H9 (cell line): ENCODE measurements around the gene VAMP8. TPM values are rescaled to one million over a fixed set of nuclear protein-coding genes. Genes with fewer than 3 reads are reported as not detected.

ENCODE experiments used
- DNase-seq: peaks from one replicate; pipeline ENCODE4 v3.0.0-alpha.2; 2017
- H2AFZ ChIP-seq: one replicate; pipeline ENCODE4 v1.6.1; 2013; ENCODE audit warnings: mild to moderate bottlenecking, low read length, control low read depth, moderate library complexity
- H2AK5ac ChIP-seq: 2 replicates; pipeline ENCODE4 v1.6.1; 2013; ENCODE audit warnings: low read length, control low read depth, mixed read lengths; ENCODE audit not compliant: insufficient read length
- H2BK120ac ChIP-seq: one replicate; pipeline ENCODE4 v1.6.1; 2013; ENCODE audit warnings: low read depth, mild to moderate bottlenecking, low read length, control low read depth, inconsistent platforms; ENCODE audit not compliant: poor library complexity, severe bottlenecking
- H2BK12ac ChIP-seq: 2 replicates; pipeline ENCODE4 v1.6.1; 2013; ENCODE audit warnings: low read length, control low read depth, mixed read lengths, low read depth; ENCODE audit not compliant: insufficient read length
- H2BK15ac ChIP-seq: 2 replicates; pipeline ENCODE4 v1.6.1; 2013; ENCODE audit warnings: low read depth, low read length, control low read depth
- H2BK20ac ChIP-seq: one replicate; pipeline ENCODE4 v1.6.1; 2013; ENCODE audit warnings: low read depth, mild to moderate bottlenecking, low read length, control low read depth, inconsistent platforms; ENCODE audit not compliant: poor library complexity, severe bottlenecking
- H2BK5ac ChIP-seq: 2 replicates; pipeline ENCODE4 v1.6.1; 2013; ENCODE audit warnings: low read length, control low read depth, mixed read lengths; ENCODE audit not compliant: insufficient read length
- H3K14ac ChIP-seq: 2 replicates; pipeline ENCODE4 v1.6.1; 2013; ENCODE audit warnings: low read length, control low read depth; ENCODE audit not compliant: insufficient read depth
- H3K18ac ChIP-seq: 2 replicates; pipeline ENCODE4 v1.6.1; 2013; ENCODE audit warnings: low read depth, mild to moderate bottlenecking, mixed read lengths, low read length, control low read depth; ENCODE audit not compliant: insufficient read length
- H3K23ac ChIP-seq: 2 replicates; pipeline ENCODE4 v1.6.1; 2013; ENCODE audit warnings: low read length, control low read depth, mixed read lengths, low read depth; ENCODE audit not compliant: insufficient read length
- H3K23me2 ChIP-seq: 2 replicates; pipeline ENCODE4 v1.6.1; 2013; ENCODE audit warnings: low read depth, mild to moderate bottlenecking, mixed read lengths, low read length, control low read depth; ENCODE audit not compliant: insufficient read length, poor library complexity, severe bottlenecking
- H3K27ac ChIP-seq: 2 replicates; pipeline ENCODE4 v1.5.1; 2013; ENCODE audit warnings: low read length, control low read depth, mixed read lengths, low read depth; ENCODE audit not compliant: insufficient read length
- H3K27me3 ChIP-seq: 2 replicates; pipeline ENCODE4 v1.6.1; 2013; ENCODE audit warnings: low read length, control low read depth, inconsistent platforms; ENCODE audit not compliant: insufficient read depth
- H3K4ac ChIP-seq: 2 replicates; pipeline ENCODE4 v1.6.1; 2013; ENCODE audit warnings: low read depth, mild to moderate bottlenecking, control low read depth, inconsistent platforms, low read length, moderate library complexity
- H3K4me1 ChIP-seq: 2 replicates; pipeline ENCODE4 v1.6.1; 2013; ENCODE audit warnings: low read length, control low read depth, inconsistent platforms; ENCODE audit not compliant: insufficient read depth
- H3K4me2 ChIP-seq: 2 replicates; pipeline ENCODE4 v1.6.1; 2013; ENCODE audit warnings: low read length, control low read depth, mixed read lengths; ENCODE audit not compliant: insufficient read length, insufficient read depth
- H3K56ac ChIP-seq: 2 replicates; pipeline ENCODE4 v1.6.1; 2013; ENCODE audit warnings: low read depth, mild to moderate bottlenecking, mixed read lengths, low read length, control low read depth; ENCODE audit not compliant: insufficient read length
- H3K79me1 ChIP-seq: 2 replicates; pipeline ENCODE4 v1.6.1; 2013; ENCODE audit warnings: low read depth, mild to moderate bottlenecking, moderate library complexity, low read length, control low read depth, inconsistent platforms; ENCODE audit not compliant: insufficient read depth, poor library complexity, severe bottlenecking
- H3K79me2 ChIP-seq: 2 replicates; pipeline ENCODE4 v1.6.1; 2013; ENCODE audit warnings: low read length, control low read depth, inconsistent platforms; ENCODE audit not compliant: insufficient read depth
- H3K9ac ChIP-seq: 2 replicates; pipeline ENCODE4 v1.6.1; 2013; ENCODE audit warnings: low read length, control low read depth, mixed read lengths; ENCODE audit not compliant: insufficient read length; ENCODE audit errors: extremely low read depth
- H3K9me3 ChIP-seq: one replicate; pipeline ENCODE4 v1.6.1; 2013; ENCODE audit warnings: low read depth, low read length, inconsistent platforms; ENCODE audit not compliant: control insufficient read depth
- H3T11ph ChIP-seq: one replicate; pipeline ENCODE4 v1.6.1; 2013; ENCODE audit warnings: mild to moderate bottlenecking, low read length, control low read depth, inconsistent platforms
- H4K20me1 ChIP-seq: one replicate; pipeline ENCODE4 v1.6.1; 2013; ENCODE audit not compliant: control insufficient read depth, insufficient read length, insufficient read depth
- H4K5ac ChIP-seq: 2 replicates; pipeline ENCODE4 v1.6.1; 2013; ENCODE audit warnings: low read depth, mild to moderate bottlenecking, mixed read lengths, low read length, control low read depth; ENCODE audit not compliant: insufficient read length
- H4K8ac ChIP-seq: replicated peaks from 2 replicates; pipeline ENCODE4 v1.6.1; 2013; ENCODE audit warnings: low read length, control low read depth, mixed read lengths, low read depth; ENCODE audit not compliant: insufficient read length
- H4K91ac ChIP-seq: 2 replicates; pipeline ENCODE4 v1.6.1; 2013; ENCODE audit warnings: low read depth, mild to moderate bottlenecking, moderate library complexity, mixed read lengths, low read length, control low read depth; ENCODE audit not compliant: insufficient read length
- H3K27ac Mint-ChIP-seq, 3 experiments: 2 replicates in 2 of 3; 3 replicates in 1 of 3; pipeline ENCODE4 v1.8.0; 2020 to 2021; ENCODE audit warnings: mixed read lengths in 3 of 3, mild to moderate bottlenecking in 1 of 3, moderate library complexity in 1 of 3
- H3K27me3 Mint-ChIP-seq: 2 replicates; pipeline ENCODE4 v1.8.0; 2021; ENCODE audit warnings: low read depth, mild to moderate bottlenecking, moderate library complexity, mixed read lengths
- H3K36me3 Mint-ChIP-seq, 3 experiments: 2 replicates in 2 of 3; 3 replicates in 1 of 3; pipeline ENCODE4 v1.8.0; 2020 to 2021; ENCODE audit warnings: low read depth in 3 of 3, mixed read lengths in 3 of 3; ENCODE audit not compliant: insufficient read depth in 1 of 3
- H3K4me1 Mint-ChIP-seq, 2 experiments: 2 replicates each; pipeline ENCODE4 v1.8.0; 2020; ENCODE audit warnings: mixed read lengths in 2 of 2
- H3K4me3 Mint-ChIP-seq, 2 experiments: 2 replicates in 1 of 2; 3 replicates in 1 of 2; pipeline ENCODE4 v1.8.0; 2020 to 2021; ENCODE audit warnings: mild to moderate bottlenecking in 2 of 2, mixed read lengths in 2 of 2, moderate library complexity in 1 of 2
- H3K9me3 Mint-ChIP-seq, 2 experiments: 2 replicates in 1 of 2; 3 replicates in 1 of 2; pipeline ENCODE4 v1.8.0; 2020; ENCODE audit warnings: mild to moderate bottlenecking in 2 of 2, mixed read lengths in 2 of 2, moderate library complexity in 1 of 2
- WGBS: extraction: QIAGEN DNeasy Blood & Tissue Kit; methylation state at CpG from one replicate; pipeline ENCODE4 v1.1.7; 2013; ENCODE audit warnings: missing lambda C conversion rate, low lambda C conversion rate, mixed read lengths; ENCODE audit not compliant: insufficient read length; ENCODE audit errors: extremely low coverage; 5-methylcytosine and 5-hydroxymethylcytosine counted together
- total RNA-seq: library from RNA; stranded (reverse); gene quantifications from 2 replicates; pipeline ENCODE4 v1.2.1, GENCODE V29; 2021
- TF ChIP-seq, protein P1 (sequence below): fragments of 200-600 bp; sonication (generic); conservative IDR thresholded peaks from 3 replicates; pipeline ENCODE4 v1.8.0; 2021; ENCODE audit warnings: antibody characterized with exemption, mild to moderate bottlenecking

Gene VAMP8
- total RNA-seq, 1 experiment from 2014 or later, result 33.4 TPM

DNA sequence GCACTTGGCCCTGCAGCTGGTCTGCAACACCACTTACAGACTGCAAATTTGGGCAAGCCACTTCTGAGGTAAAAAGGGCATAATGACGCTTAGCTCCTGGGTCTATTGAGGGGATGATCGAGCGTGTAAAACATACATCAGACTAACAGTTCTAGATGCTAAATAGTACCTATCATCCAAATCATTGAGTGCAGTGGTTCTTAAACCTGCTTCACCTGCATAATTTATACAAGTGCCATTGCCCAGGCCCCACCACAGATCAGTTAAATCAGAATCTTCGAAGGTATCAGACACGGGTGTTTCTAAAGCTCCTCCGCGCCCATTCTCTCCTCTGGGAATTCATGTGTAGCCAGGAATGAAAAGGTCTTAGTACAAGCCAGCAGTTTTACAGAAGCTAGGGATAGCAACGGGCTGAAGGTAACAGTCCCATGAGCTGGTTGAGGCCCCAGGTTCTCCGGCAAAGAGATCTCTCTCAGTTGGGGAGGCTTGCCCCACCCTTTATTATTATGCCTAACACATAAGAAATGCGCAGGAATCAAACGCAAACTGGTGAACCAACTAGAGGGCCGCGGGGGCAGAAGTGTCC is 17.4 kb downstream of the VAMP8 start:
- WGBS, result no CpG with 5 or more reads among the region's 13 CpGs
- Histone ChIP-seq H4K8ac (no peak overlapping the region), H2AFZ (no peak overlapping the region), H3K18ac (no peak overlapping the region), H3K23ac (no peak overlapping the region), H3K9ac (peak overlapping the region; percentile 96), H4K91ac (no peak overlapping the region), H2BK120ac (no peak overlapping the region), H4K5ac (no peak overlapping the region), H2AK5ac (no peak overlapping the region), H3K14ac (no peak overlapping the region), H3K4me2 (peak overlapping the region; percentile 81), H3K23me2 (peaks cover 9% of the 10 kb centered on the region), H2BK20ac (no peak overlapping the region), H3K4me1 (no peaks in the 10 kb centered on the region), H2BK5ac (no peak overlapping the region), H3K9me3 (no peaks in the 10 kb centered on the region), H2BK12ac (no peak overlapping the region), H3K79me2 (no peaks in the 10 kb centered on the region), H3K27me3 (no peaks in the 10 kb centered on the region), H2BK15ac (no peak overlapping the region), H3T11ph (no peak overlapping the region), H4K20me1 (no peaks in the 10 kb centered on the region), H3K56ac (no peak overlapping the region), H3K27ac (no peak overlapping the region), H3K79me1 (no peaks in the 10 kb centered on the region), H3K4ac (no peak overlapping the region)
- peak overlapping the region; percentile 99 for H3K4me3 Mint-ChIP-seq
- no peak for DNase-seq
- H3K9me3 Mint-ChIP-seq, result no peaks in the 10 kb centered on the region
- peaks cover 0 to 24% (median 21%) of the 10 kb centered on the region in 3 experiments; a peak in 5 of 7 replicates for H3K36me3 Mint-ChIP-seq
- peak overlapping the region; percentile 76 to 99 (median 96); a peak in 6 of 7 replicates for H3K27ac Mint-ChIP-seq
- peaks cover 16% of the 10 kb centered on the region for H3K27me3 Mint-ChIP-seq
- TF ChIP-seq, protein P1, sequence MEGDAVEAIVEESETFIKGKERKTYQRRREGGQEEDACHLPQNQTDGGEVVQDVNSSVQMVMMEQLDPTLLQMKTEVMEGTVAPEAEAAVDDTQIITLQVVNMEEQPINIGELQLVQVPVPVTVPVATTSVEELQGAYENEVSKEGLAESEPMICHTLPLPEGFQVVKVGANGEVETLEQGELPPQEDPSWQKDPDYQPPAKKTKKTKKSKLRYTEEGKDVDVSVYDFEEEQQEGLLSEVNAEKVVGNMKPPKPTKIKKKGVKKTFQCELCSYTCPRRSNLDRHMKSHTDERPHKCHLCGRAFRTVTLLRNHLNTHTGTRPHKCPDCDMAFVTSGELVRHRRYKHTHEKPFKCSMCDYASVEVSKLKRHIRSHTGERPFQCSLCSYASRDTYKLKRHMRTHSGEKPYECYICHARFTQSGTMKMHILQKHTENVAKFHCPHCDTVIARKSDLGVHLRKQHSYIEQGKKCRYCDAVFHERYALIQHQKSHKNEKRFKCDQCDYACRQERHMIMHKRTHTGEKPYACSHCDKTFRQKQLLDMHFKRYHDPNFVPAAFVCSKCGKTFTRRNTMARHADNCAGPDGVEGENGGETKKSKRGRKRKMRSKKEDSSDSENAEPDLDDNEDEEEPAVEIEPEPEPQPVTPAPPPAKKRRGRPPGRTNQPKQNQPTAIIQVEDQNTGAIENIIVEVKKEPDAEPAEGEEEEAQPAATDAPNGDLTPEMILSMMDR, result no peak
- H3K4me1 Mint-ChIP-seq, result peaks cover 17 to 18% of the 10 kb centered on the region in 2 experiments
